ENCODE results near the gene ABHD15.
"Not testable (repeated sequence)": the region's sequence is repeated elsewhere in the genome, so short reads cannot be mapped to it uniquely, and the experiment has no call there.

ABHD15 gene

DNA sequence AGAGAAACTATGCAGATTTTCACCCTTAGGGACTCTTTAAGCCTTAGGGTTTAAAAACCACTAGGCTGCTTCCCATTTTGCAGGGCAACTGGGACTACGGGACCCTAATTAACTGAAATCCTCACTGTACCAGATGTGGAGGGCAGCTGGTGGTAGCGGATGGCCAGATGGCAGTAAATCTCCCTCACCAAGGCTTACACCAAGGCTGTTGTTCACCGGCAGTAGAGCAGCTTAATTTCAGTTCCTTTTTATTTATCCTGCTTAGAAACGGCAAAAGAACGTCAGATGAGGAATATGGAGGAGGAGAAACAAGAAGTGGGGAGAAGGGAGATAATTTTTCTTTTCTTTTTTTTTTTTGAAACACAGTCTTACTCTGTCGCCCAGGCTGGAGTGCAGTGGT is 6.5 kb downstream of the ABHD15 start:
- ATAC-seq, result no peak
- no peak for TF ChIP-seq CSDC2 (CRISPR knock-in tag; IDR thresholded peaks at IDR 0.05)
- 0 out of 2 replicates have a peak, but pooled peaks have one; percentile 12 for TF ChIP-seq TCF4 (CRISPR knock-in tag; IDR thresholded peaks at IDR 0.05; ENCODE audit: borderline replicate concordance)

DNA sequence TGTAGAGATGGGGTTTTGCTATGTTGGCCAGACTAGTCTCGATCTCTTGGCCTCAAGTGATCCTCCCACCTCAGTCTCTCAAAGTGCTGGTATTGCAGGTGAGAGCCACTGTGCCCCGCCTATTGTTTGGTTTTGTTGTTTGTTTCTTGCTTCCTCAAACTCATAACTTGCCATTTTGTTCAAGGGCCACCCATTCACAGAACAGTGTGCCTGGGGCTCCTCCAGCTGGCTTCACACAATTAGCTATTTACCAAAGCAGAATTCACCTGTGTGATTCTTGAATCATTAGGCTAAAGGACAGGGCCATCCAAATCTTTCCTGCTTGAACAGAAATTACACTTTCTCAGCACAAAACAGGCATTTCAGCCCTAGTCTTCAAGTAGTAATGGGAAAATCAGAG is 7.2 kb downstream of the ABHD15 start:
- ATAC-seq, result no peak
- TF ChIP-seq ARNTL (CRISPR knock-in tag; IDR thresholded peaks at IDR 0.05; ENCODE audit: borderline replicate concordance, low read depth), result no peak
- no peak for TF ChIP-seq TOX (CRISPR knock-in tag; IDR thresholded peaks at IDR 0.05; ENCODE audit: borderline replicate concordance)
- TF ChIP-seq, protein P1, sequence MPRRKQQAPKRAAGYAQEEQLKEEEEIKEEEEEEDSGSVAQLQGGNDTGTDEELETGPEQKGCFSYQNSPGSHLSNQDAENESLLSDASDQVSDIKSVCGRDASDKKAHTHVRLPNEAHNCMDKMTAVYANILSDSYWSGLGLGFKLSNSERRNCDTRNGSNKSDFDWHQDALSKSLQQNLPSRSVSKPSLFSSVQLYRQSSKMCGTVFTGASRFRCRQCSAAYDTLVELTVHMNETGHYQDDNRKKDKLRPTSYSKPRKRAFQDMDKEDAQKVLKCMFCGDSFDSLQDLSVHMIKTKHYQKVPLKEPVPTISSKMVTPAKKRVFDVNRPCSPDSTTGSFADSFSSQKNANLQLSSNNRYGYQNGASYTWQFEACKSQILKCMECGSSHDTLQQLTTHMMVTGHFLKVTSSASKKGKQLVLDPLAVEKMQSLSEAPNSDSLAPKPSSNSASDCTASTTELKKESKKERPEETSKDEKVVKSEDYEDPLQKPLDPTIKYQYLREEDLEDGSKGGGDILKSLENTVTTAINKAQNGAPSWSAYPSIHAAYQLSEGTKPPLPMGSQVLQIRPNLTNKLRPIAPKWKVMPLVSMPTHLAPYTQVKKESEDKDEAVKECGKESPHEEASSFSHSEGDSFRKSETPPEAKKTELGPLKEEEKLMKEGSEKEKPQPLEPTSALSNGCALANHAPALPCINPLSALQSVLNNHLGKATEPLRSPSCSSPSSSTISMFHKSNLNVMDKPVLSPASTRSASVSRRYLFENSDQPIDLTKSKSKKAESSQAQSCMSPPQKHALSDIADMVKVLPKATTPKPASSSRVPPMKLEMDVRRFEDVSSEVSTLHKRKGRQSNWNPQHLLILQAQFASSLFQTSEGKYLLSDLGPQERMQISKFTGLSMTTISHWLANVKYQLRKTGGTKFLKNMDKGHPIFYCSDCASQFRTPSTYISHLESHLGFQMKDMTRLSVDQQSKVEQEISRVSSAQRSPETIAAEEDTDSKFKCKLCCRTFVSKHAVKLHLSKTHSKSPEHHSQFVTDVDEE (CRISPR knock-in tag; IDR thresholded peaks at IDR 0.05), result no peak
- no peak for TF ChIP-seq OSR1 (CRISPR knock-in tag; IDR thresholded peaks at IDR 0.05)

GRCh38 chr17:29558139-29558538 is 8.7 kb downstream of the ABHD15 start:
- ATAC-seq, result not testable (repeated sequence)

- no peak for TF ChIP-seq RARB (CRISPR knock-in tag; IDR thresholded peaks at IDR 0.05)
- TF ChIP-seq ZNF70 (CRISPR knock-in tag; IDR thresholded peaks at IDR 0.05), result no peak
- TF ChIP-seq OSR1 (CRISPR knock-in tag; IDR thresholded peaks at IDR 0.05), result no peak
- TF ChIP-seq BACH2 (CRISPR knock-in tag; IDR thresholded peaks at IDR 0.05; ENCODE audit: borderline replicate concordance), result no peak
- TF ChIP-seq TCF4 (CRISPR knock-in tag; IDR thresholded peaks at IDR 0.05; ENCODE audit: borderline replicate concordance), result no peak
- TF ChIP-seq ZFP3 (CRISPR knock-in tag; IDR thresholded peaks at IDR 0.05), result no peak
- TF ChIP-seq, protein P1 (CRISPR knock-in tag; IDR thresholded peaks at IDR 0.05), result no peak
- TF ChIP-seq ZFP30 (CRISPR knock-in tag; IDR thresholded peaks at IDR 0.05), result no peak
- ATAC-seq, result no peak
Observed at GRCh38 chr17:29557739-29558116, 9.1 kb downstream of the ABHD15 start.

- ATAC-seq, result peak; percentile 30; the same call in 1 of the 3 replicates
- no peak for TF ChIP-seq ZNF70 (CRISPR knock-in tag; IDR thresholded peaks at IDR 0.05)
- no peak for TF ChIP-seq POU6F1 (CRISPR knock-in tag; IDR thresholded peaks at IDR 0.05; ENCODE audit: borderline replicate concordance, low read depth)
- no peak for TF ChIP-seq ISL1 (CRISPR knock-in tag; IDR thresholded peaks at IDR 0.05)
- TF ChIP-seq ZNF8 (CRISPR knock-in tag; IDR thresholded peaks at IDR 0.05), result no peak
- TF ChIP-seq CSDC2 (CRISPR knock-in tag; IDR thresholded peaks at IDR 0.05), result no peak
- TF ChIP-seq RARB (CRISPR knock-in tag; IDR thresholded peaks at IDR 0.05), result no peak
- TF ChIP-seq ESRRG (CRISPR knock-in tag; IDR thresholded peaks at IDR 0.05), result no peak
- TF ChIP-seq ARNTL (CRISPR knock-in tag; IDR thresholded peaks at IDR 0.05; ENCODE audit: borderline replicate concordance, low read depth), result no peak
- TF ChIP-seq OSR1 (CRISPR knock-in tag; IDR thresholded peaks at IDR 0.05), result no peak
- no peak for TF ChIP-seq GLIS3 (CRISPR knock-in tag; IDR thresholded peaks at IDR 0.05)
- TF ChIP-seq ZC3H10 (CRISPR knock-in tag; IDR thresholded peaks at IDR 0.05), result no peak
- no peak for TF ChIP-seq ZNF565 (CRISPR knock-in tag; conservative IDR thresholded peaks at IDR 0.05; ENCODE audit: low read depth)
- no peak for TF ChIP-seq BACH2 (CRISPR knock-in tag; IDR thresholded peaks at IDR 0.05; ENCODE audit: borderline replicate concordance)
- TF ChIP-seq, protein P1 (CRISPR knock-in tag; IDR thresholded peaks at IDR 0.05), result no peak
Observed at GRCh38 chr17:29557085-29557738, 9.6 kb downstream of the ABHD15 start.

Measured in SK-N-SH treated with all-trans-retinoic acid at 6 μM for 48 hours (cell line).